ENCODE measurements around the gene ANKRD24.
"Not testable (repeated sequence)": the region's sequence is repeated elsewhere in the genome, so short reads cannot be mapped to it uniquely, and the experiment has no call there.

Gene ANKRD24

GRCh38 chr19:4174213-4174894, 8.1 kb upstream of the ANKRD24 start:
- no peak for DNase-seq

- no peak for DNase-seq
Measured at GRCh38 chr19:4174895-4175668, 7.4 kb upstream of the ANKRD24 start.

GRCh38 chr19:4175669-4175931, 6.9 kb upstream of the ANKRD24 start:
- no peak for DNase-seq

GRCh38 chr19:4177146-4177545, 5.3 kb upstream of the ANKRD24 start:
- no peak for DNase-seq

GRCh38 chr19:4178990-4179389, 3.5 kb upstream of the ANKRD24 start:
- no peak for DNase-seq

DNA sequence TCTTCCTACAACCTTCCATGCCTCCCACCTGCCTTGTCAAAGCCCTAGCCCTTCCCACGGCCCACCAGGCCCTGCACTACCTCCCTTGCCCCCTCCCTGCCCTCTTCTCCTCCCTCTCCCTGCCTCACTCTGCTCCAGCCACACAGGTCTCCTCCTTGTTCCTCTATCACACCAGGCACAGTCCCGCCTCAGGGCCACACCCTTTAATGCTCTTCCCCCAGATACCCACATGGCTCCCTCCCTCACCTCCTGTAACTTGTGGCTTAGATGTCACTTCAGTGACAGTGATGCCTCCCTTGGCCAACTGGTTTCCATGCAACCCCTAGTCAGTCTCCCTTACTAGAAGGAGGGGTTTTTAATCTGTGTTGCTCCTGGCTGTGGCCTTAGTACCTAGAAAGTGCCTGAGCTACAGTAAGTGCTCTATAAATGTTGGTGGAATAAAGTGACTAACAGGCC, 1.4 kb upstream of the ANKRD24 start:
- DNase-seq: no peak

GRCh38 chr19:4183967-4184717, 1.7 kb downstream of the ANKRD24 start:
- DNase-seq: no peak

DNA sequence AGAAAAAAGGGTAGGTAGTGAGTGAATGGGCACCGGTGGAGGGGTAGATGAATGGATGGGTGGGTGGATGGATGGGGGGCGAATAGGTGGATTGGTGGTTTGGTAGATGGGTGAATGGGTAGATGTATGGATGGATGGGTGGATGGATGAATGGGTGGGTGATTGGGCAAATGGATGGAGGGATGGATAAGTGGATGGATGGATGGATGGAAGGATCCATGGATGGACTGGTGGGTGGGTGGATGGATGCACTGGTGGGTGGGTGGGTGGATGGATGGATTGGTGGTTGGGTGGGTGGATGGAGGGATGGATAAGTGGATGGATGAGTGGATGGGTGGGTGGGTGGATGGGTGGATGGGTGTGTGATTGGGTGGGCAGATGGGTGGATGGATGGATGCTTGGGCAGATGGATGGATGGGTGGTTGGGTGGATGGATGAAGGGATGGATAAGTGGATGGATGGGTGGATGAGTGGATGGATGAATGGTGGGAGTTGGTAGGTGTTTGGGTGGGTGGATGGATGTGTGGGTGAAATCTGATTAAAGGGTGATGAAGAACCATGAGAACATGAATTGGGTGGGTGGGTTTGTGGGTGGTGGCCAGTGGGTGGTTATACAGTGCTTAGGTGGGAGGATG, 2.3 kb downstream of the ANKRD24 start:
- no peak for DNase-seq

- DNase-seq: no peak
Measured at GRCh38 chr19:4185413-4186086, 3.1 kb downstream of the ANKRD24 start.

DNA sequence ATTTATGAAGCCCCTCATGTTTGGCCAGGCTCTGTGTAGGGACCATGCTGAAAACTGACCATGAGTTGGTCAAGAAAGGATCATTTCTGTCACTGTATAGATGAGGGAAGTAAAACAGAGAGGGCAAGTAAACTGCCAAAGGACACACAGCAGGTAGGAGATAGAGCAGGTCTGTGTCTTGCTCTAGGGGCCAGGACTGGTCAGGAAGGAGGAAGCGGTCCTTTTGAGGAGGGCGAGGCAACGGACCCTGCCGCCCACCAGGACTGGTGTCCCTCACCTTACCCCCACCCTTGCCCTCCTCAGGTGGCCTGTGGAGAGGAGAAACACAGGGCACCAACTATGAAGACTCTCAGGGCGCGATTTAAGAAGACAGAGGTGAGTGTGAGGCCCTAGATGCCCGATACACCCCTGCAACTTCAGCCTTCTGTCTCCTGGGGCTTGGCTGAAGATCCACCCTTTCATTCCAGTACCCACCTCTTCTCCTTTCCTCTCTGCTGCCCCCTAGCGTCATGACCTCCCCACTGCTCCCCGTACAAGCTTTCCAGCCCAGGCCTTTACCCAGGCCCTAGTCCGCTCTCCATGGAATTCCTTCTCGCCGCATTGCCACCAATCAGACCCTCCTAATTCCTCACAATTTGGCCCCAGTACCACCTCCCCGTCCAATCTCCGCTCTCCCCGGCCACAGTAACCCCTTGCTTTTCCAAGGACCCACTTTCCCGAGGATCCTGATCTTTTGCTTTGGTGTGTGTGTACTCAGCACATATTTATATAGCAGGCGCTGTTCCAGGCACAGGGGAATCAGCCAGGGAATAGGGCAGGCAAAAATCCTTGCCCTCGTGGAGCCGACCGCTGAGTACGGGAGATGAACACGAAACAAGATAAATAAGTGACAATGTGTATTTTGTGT, 3.9 kb downstream of the ANKRD24 start:
- DNase-seq: peak; percentile 96

GRCh38 chr19:4187313-4188122, 5.0 kb downstream of the ANKRD24 start:
- DNase-seq: no peak

DNA sequence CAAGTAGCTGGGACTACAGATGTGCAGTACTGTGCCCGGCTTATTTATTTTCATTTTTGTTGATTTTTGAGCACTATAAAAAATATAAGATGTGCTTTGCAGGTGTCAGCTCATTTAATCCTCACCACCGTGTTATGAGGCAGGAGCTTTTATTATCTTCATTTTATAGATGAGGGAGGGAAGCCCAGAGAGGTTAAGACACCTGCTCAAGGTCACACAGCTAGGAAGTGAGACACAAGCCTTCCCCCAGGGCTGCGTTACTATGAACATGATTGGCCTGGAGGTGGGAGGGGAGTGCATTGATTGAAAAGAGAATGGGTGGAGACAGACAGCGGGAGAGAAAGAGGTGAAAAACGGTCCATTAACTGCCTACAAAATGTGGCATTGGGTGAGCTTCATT, 7.2 kb downstream of the ANKRD24 start:
- DNase-seq: no peak

GRCh38 chr19:4192537-4192936, 10.0 kb downstream of the ANKRD24 start:
- not testable (repeated sequence) for DNase-seq

GRCh38 chr19:4194353-4194752, 11.9 kb downstream of the ANKRD24 start:
- DNase-seq: no peak

DNA sequence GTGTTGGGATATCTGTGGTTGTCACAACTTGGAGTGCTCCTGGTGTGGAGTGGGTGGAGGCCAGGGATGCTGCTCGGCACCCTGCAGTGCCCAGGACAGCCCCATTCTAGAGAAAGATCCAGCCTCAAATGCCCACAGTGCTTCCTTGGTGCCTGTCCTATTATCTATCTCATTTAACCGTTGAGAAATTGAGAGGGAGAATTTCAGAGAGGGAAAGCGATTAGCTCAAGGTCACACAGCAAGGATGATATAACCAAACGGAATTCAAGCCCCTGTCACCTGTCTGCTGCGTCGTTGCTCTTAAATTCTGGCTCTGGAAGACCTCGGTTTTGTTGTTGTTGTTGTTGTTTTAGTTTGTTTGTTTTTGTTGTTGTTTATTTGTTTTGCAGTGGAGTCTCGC, 13.5 kb downstream of the ANKRD24 start:
- no peak for DNase-seq

DNA sequence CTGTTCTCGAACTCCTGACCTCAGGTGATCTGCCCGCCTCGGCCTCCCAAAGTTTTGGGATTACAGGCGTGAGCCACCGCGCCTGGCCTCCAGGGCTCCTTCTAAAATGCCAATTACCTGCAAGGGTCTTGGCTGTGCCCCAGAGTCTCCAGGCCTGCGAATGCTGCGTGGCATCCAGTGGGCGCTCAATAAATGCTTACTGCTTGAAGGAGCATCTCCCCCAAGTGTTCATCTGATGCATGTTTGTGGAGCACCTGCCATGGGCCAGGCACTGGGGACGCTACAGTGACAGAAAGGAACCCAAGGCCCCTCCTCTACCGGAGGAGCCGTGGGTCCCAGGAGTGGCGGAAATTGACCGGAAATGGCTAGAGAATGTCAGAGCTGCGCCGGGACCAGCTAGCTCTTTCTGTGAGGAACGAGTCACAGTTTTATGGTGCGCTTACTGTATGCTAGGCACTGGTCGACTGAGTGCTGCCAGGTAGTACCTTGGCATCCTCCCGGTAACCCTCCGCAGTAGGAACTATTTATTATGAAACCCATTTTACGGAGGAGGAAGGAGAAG, 14.2 kb downstream of the ANKRD24 start:
- no peak for DNase-seq

DNA sequence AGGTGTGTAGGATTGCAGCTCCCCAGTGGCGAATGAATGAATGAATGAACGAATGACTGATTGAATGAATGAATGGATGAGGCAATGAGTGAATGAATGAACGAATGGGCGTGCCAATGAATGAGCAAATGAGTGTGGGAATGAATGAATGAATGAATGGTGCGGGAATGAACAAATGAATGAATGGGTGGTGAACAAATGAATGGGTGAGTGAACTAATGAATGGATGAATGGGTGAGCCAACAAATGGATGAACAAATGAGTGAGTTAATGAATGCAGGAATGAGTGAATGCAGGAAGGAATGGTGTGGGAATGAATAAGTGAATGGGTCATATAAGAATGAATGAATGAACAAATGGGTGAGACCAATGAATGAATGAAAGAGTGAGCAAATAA, 14.7 kb downstream of the ANKRD24 start:
- no peak for DNase-seq

DNA sequence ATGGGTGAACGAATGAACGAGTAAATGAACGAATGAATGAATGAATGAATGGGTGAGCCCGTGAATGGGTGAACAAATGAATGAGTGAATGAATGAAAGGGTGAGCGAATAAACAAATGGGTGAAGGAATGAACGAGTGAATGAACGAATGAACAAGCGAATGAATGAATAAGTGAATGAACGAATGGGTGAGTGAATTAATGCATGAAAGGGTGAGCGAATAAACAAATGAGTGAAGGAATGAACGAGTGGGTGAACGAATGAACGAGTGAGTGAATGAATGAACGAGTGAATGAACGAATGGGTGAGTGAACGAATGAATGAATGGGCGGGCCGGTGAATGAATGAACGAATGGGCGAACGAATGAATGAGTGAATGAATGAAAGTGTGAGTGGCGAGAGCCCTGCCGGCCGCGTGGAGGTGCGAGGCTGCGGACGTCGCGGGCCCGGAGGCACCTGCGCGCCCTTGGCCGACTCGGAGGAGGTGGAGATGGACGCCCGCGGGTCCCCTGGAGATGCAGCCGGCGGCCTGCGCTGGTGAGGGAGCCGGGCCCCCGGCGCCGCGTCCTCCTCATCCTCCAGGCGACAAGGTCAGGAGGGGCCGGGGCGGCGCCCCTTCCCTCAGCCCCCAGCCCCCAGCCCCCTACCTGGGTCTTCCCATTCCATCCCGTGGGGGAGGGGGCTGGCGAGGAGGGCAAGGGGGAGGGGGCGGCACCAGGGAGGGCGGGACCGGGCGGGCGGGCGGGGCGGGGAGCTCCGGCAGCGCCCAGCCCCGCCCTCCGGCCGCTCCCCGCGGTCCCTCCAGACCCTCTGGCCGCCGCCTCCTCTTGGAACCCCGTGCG, 15.4 kb downstream of the ANKRD24 start:
- DNase-seq: no peak

- no peak for DNase-seq
Measured at GRCh38 chr19:4198467-4199126, 16.1 kb downstream of the ANKRD24 start.

Measured in activated CD8-positive, alpha-beta memory T cell treated with anti-CD3 and anti-CD28 coated beads, Interleukin-2, amount 50 U/mL, for 48 hours (primary cell).